ENCODE data around the gene FLT3LG.
"Not testable (repeated sequence)": the region's sequence is repeated elsewhere in the genome, so short reads cannot be mapped to it uniquely, and the experiment has no call there.

FLT3LG gene

DNA sequence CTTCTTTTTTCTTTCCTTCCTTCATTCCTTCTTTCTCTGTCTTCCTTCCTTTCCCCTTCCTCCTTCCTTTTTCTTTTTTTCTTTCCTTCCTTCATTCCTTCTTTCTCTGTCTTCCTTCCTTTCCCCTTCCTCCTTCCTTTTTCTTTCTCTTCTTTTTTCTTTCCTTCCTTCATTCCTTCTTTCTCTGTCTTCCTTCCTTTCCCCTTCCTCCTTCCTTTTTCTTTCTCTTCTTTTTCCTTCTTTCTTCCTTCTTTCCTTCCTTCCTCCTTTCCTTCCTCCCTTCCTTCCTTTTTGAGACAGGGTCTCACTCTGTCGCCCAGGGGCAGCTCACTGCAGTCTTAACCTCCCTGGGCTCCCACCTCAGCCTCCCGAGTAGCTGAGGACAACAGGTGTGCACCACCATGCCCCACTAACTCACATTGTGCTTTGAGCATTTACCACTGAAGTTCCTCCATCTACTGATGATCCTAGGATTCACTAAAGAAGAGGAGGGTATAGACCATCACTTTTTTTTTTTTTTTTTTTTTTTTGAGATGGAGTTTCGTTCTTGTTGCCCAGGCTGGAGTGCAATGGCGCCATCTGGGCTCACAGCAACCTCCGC, 29.8 kb upstream of the FLT3LG start:
- H3K9me3 Mint-ChIP-seq; intact Hi-C loops (cut with micrococcal nuclease): not testable (repeated sequence)
- peak overlapping the region; percentile 60 for H3K27ac Mint-ChIP-seq
- peaks cover 33% of the 10 kb centered on the region for H3K27me3 Mint-ChIP-seq
- peak overlapping the region; percentile 74 for H3K4me3 Mint-ChIP-seq
- H3K4me1 Mint-ChIP-seq (ENCODE audit: low read depth): peaks cover 75% of the 10 kb centered on the region
- peaks cover 36% of the 10 kb centered on the region for H3K36me3 Mint-ChIP-seq (ENCODE audit: low read depth)

DNA sequence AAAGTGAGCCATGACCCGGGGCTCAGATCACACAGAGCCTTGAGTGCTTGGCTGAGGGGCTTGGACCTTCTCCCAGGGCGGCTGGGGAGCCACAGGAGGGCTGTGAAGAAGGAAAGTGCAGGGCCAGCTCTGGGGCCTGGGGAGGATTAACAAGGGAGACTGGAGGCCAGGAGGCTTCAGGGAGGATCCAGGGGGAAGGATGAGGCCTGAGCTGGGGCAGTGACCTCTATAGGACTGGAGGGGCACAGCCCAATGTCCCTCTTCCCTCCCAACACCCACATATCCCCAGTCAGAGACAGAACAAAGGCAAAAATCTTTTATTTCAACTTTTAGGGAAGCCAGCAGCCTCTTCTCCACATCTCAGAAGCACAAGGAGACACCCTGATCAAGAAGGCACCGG, 28.0 kb upstream of the FLT3LG start:
- H3K36me3 Mint-ChIP-seq (ENCODE audit: low read depth): peaks cover 54% of the 10 kb centered on the region
- peak overlapping the region; percentile 74 for H3K27ac Mint-ChIP-seq
- no peaks in the 10 kb centered on the region for H3K9me3 Mint-ChIP-seq
- intact Hi-C loops (cut with micrococcal nuclease): no loop called here
- peaks cover 87% of the 10 kb centered on the region for H3K4me1 Mint-ChIP-seq (ENCODE audit: low read depth)
- no peak overlapping the region for H3K4me3 Mint-ChIP-seq
- H3K27me3 Mint-ChIP-seq: peaks cover 15% of the 10 kb centered on the region

DNA sequence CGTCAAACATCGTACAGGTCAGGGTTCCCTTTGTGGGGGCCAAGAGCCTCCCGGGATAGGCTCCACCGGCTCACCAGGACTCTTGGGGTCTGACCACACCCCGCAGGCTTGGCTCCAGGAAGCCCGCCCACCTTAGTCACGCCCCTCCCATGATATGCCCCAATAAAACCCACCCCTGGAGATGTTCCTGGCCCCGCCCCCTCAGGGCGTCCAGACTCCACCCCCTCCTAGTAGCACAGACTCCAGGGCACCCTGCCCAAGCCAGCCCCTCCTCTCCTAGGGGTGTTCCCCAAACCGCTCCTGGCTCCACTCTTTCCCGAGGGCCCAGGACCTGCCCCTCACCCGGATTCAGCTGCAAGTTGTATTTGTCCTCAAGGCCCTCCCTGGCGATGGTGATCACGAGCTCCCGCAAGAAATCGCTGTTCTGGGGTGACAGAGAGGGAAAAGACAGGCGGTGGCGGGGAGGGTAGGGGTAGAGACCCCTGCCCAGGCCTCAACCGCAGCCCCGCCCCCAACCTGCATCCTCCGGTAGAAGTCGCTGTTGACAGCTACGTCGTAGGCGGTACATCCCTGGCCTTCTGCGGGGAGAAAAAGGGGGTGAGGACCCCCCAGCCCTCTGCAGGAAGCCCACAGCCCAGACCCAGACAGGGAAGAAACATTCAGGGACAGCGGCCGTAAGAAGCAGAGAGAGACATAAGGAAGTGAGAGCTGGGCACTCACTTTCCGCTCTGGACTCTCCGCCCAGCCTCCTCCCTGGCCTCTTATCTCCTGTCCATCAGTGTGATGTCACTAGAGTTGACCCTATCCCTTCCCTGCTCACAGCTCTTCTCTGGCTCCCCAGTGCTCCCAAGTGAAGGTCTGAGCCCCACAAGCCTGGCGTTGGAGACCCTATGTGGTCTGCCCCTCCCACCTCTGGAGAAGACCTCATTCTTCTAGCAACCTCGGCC, 26.3 kb upstream of the FLT3LG start:
- no peaks in the 10 kb centered on the region for H3K9me3 Mint-ChIP-seq
- no peak overlapping the region for H3K4me3 Mint-ChIP-seq
- H3K27me3 Mint-ChIP-seq: peaks cover under 1% of the 10 kb centered on the region
- peaks cover 76% of the 10 kb centered on the region for H3K4me1 Mint-ChIP-seq (ENCODE audit: low read depth)
- intact Hi-C loops (cut with micrococcal nuclease): no loop called here
- peaks cover 61% of the 10 kb centered on the region for H3K36me3 Mint-ChIP-seq (ENCODE audit: low read depth)
- H3K27ac Mint-ChIP-seq: peak overlapping the region; percentile 50

DNA sequence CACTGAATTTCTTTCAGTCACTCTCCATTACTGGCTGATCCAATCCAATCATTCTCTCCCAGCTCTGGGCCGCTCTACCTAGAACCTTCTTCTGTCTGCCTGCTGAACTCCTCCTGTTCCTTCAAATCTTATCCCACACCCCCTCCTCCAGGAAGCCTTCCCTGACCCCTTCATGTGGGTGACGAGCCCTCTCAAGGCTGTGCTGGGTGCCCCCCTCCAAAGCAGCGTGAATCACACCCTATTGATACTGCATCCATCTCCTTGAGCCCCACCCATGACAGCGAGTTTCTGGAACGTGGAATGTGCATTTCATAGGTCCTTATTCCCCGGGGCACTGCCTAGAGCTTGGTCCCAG, 25.6 kb upstream of the FLT3LG start:
- H3K9me3 Mint-ChIP-seq: no peaks in the 10 kb centered on the region
- no peaks in the 10 kb centered on the region for H3K27me3 Mint-ChIP-seq
- peaks cover 67% of the 10 kb centered on the region for H3K36me3 Mint-ChIP-seq (ENCODE audit: low read depth)
- peaks cover 76% of the 10 kb centered on the region for H3K4me1 Mint-ChIP-seq (ENCODE audit: low read depth)
- intact Hi-C loops (cut with micrococcal nuclease): no loop called here
- H3K4me3 Mint-ChIP-seq: no peak overlapping the region
- peak overlapping the region; percentile 50 for H3K27ac Mint-ChIP-seq

DNA sequence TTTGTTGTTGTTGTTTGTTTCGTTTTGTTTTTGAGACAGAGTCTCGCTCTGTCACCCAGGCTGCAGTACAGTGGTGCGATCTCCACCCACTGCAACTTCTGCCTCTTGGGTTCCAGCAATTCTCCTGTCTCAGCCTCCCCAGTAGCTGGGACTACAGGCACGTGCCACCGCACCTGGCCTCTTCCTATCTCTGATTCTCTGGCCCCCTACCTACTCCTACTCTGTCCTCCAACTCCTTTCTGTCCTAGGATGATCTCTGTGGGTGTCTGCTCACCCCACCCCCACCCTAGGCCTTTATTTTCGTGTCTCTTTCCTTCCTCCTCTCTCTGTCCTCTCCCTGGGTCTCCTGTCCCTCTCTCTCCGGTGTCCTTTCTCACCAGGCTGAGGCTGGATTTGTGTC, 23.6 kb upstream of the FLT3LG start:
- H3K4me1 Mint-ChIP-seq (ENCODE audit: low read depth): peaks cover 70% of the 10 kb centered on the region
- peak overlapping the region; percentile 95 for H3K4me3 Mint-ChIP-seq
- H3K9me3 Mint-ChIP-seq: no peaks in the 10 kb centered on the region
- H3K36me3 Mint-ChIP-seq (ENCODE audit: low read depth): peaks cover 82% of the 10 kb centered on the region
- peak overlapping the region; percentile 98 for H3K27ac Mint-ChIP-seq
- intact Hi-C loops (cut with micrococcal nuclease): loop anchor here (5.0 kb wide), 1 partner anchor 192 kb away; the partner anchor contains the start of genes RRAS and SCAF1
- H3K27me3 Mint-ChIP-seq: no peaks in the 10 kb centered on the region

DNA sequence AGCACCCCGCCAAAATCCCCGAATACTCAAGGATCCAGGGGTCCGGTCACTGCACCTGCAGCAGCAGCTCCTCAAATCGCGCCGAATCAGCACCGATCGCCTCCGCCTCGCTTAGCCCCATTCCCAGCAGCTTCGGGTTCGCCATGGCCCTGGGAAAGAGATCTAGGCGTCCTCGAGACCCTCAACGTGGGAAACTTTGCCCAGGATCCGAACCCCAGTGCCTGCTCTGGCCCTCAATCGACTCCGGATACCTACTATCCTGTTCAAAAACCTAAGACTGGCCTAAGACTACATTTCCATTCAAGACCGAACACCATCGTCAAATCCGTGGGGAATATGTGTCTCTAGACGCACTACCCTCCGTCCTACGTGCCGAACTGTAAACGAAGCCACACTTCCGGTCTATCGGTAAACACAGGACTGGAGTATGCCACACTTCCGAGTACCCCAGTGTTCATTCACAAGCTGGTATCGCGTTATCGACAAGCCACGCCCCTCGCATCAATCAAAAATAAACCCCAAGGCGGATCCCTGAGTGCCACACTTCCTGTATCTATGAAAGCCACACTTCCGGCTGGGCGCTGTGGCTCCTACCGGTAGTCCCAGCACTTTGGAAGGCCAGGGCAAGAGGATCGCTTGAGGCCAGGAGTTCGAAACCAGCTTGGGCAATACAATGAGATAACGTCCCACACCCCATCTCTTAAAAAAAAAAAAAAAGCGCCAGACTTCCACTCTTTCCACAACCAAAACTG, 22.4 kb upstream of the FLT3LG start, which contains the start of gene PIH1D1:
TSS of gene PIH1D1 (minus strand) at position 385 of the 752 bp plus-strand sequence. CDS start at position 145, 240 bp downstream.
- peaks cover 66% of the 10 kb centered on the region for H3K4me1 Mint-ChIP-seq (ENCODE audit: low read depth)
- intact Hi-C loops (cut with micrococcal nuclease): loop anchor here (1.0 to 5.0 kb wide), 2 partner anchors 8 to 191 kb away; partner anchors contain the start of genes RRAS and SCAF1
- peak within 1 kb of the TSS; percentile 99 for H3K4me3 Mint-ChIP-seq
- peaks cover 84% of the 10 kb centered on the region for H3K36me3 Mint-ChIP-seq (ENCODE audit: low read depth)
- H3K9me3 Mint-ChIP-seq: no peaks in the 10 kb centered on the region
- H3K27me3 Mint-ChIP-seq: no peaks in the 10 kb centered on the region
- H3K27ac Mint-ChIP-seq: peak within 1 kb of the TSS; percentile 98

DNA sequence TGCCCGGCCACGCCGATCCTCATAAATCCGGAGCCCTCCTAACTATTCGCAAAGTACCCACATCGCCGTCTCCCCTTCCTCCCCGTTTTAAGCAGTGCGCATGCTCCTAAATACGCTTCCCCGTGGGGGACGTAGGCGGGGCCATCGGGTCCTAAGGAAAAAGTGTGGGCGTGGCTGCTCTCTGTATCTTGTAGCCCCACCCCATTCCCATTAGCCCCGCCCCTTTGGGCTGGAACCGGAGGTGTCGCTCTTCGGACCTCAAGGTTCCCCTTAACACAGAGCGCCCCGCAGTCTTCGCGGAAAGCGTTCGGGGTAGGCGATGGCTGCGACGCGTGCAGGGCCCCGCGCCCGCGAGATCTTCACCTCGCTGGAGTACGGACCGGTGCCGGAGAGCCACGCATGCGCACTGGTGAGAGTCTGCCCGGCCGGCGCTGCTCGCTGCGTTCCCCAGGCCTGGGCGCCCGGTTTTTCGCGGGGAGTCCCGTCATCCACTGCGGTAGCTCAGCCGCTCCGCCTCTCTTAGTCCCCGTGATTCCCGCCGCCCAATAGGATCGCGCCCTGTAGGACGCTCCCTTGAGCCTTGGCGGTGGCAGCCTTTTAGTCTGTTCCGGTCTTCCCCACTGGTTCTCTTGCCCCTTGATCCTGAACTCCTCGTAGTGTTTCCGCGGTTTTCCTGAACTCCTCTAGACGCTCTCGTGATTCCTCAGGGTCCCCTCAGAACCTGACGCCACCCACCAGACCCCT, 20.8 kb upstream of the FLT3LG start, which contains the start of gene ALDH16A1:
TSS of gene ALDH16A1 (plus strand) at position 213 of the 744 bp plus-strand sequence. CDS start at position 320, 107 bp downstream.
- intact Hi-C loops (cut with micrococcal nuclease): loop anchor here (1.0 to 5.0 kb wide), 2 partner anchors 34 to 189 kb away; partner anchors contain the start of genes RPL13A, RRAS and SCAF1
- Mint-ChIP-seq H3K9me3 (no peaks in the 10 kb centered on the region), H3K4me1 (ENCODE audit: low read depth) (peaks cover 62% of the 10 kb centered on the region), H3K4me3 (peak within 1 kb of the TSS; percentile 99), H3K27me3 (no peaks in the 10 kb centered on the region), H3K36me3 (ENCODE audit: low read depth) (peaks cover 82% of the 10 kb centered on the region), H3K27ac (peak within 1 kb of the TSS; percentile 98)

DNA sequence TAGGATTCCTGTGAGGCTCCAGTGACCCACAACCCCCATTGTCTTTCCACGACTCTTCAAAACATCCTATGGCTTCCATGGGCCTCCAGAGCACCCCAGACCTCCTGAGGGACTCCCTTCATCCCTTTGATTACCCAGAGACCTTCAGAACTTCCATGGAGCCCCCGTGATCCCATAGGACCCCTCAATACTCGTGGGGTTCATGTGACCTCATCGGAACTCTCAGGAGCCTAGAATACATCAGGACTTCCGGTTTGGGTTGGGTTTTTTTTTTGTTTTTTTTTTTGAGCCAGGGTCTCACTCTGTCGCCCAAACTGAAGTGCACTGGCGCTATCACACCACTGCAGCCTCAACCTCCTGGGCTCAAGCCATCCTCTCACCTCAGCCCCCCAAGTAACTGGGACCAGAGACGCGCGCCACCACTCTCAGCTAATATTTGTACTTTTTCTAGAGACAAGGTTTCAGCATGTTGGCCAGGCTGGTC, 20.2 kb upstream of the FLT3LG start:
- peaks cover 56% of the 10 kb centered on the region for H3K4me1 Mint-ChIP-seq (ENCODE audit: low read depth)
- intact Hi-C loops (cut with micrococcal nuclease): loop anchor here (1.0 to 5.0 kb wide), 2 partner anchors 34 to 189 kb away; partner anchors contain the start of genes RPL13A, RRAS and SCAF1
- H3K27me3 Mint-ChIP-seq: no peaks in the 10 kb centered on the region

DNA sequence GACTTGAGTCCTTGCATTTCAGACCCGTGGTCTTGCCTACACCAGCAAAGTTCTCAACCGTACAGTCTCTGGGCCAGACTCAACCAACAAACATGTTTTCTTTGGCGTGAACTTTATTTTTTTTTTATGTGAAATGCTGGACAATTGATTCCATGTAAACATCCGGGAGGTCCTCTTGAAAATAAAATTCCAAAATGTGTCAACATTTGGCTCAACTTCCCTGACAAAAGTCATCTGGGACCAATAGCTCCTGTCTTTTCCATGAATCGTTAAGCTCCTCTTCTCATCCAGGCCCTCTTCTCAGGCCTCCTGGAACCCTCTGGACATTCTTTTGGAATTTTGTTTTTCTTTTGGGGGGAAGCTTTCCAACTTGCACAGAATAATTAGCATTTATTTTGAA, 18.2 kb upstream of the FLT3LG start:
- intact Hi-C loops (cut with micrococcal nuclease): no loop called here
- Mint-ChIP-seq H3K27me3 (no peaks in the 10 kb centered on the region), H3K4me3 (no peak overlapping the region), H3K36me3 (ENCODE audit: low read depth) (peaks cover 78% of the 10 kb centered on the region), H3K9me3 (no peaks in the 10 kb centered on the region), H3K27ac (no peak overlapping the region), H3K4me1 (ENCODE audit: low read depth) (peaks cover 36% of the 10 kb centered on the region)

More for the DNA sequence above, 20.2 kb upstream of the FLT3LG start:
- peaks cover 78% of the 10 kb centered on the region for H3K36me3 Mint-ChIP-seq (ENCODE audit: low read depth)
- H3K9me3 Mint-ChIP-seq: no peaks in the 10 kb centered on the region
- H3K27ac Mint-ChIP-seq: peak overlapping the region; percentile 98
- H3K4me3 Mint-ChIP-seq: peak overlapping the region; percentile 99

DNA sequence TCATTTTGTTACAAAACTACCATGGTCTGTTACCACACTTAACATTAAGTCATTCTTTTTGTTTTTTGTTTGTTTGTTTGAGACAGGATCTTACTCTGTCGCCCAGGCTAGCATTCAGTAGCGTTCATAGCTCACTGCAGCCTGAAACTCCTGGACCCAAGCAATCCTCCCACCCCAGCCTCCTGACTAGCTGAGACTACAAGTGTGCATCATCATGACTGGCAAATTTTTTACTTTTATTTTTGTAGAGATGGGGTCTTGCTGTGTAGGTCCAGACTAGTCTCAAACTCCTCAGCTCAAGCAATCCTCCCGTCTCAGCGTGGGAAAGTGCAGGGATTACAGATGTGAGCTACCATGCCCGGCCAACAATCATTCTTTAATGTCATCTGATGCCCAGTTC, 17.7 kb upstream of the FLT3LG start:
- Mint-ChIP-seq H3K27ac (peak overlapping the region; percentile 18), H3K4me3 (no peak overlapping the region), H3K4me1 (ENCODE audit: low read depth) (peaks cover 33% of the 10 kb centered on the region), H3K27me3 (no peaks in the 10 kb centered on the region), H3K9me3 (no peaks in the 10 kb centered on the region), H3K36me3 (ENCODE audit: low read depth) (peaks cover 78% of the 10 kb centered on the region)
- intact Hi-C loops (cut with micrococcal nuclease): no loop called here

DNA sequence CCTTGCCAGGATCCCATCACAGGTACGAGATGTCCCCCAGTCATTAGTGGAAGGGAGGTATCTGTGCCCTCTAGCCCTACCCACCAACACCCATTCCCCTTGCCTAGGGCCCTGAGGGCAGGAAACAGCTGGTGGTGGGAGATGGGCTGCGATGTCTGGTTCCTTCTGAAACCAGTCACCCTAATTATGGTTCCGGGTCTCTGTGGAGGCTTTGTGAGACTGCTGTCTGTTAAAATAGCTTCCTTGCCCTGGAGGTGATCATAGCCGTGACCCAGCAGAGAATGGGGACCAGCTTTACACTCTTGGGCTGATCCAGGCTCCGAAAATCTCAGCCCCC, 15.5 kb upstream of the FLT3LG start:
- Mint-ChIP-seq H3K27ac (peak overlapping the region; percentile 18), H3K36me3 (ENCODE audit: low read depth) (peaks cover 82% of the 10 kb centered on the region), H3K4me3 (no peak overlapping the region), H3K4me1 (ENCODE audit: low read depth) (peaks cover 30% of the 10 kb centered on the region), H3K9me3 (no peaks in the 10 kb centered on the region), H3K27me3 (no peaks in the 10 kb centered on the region)
- intact Hi-C loops (cut with micrococcal nuclease): no loop called here

DNA sequence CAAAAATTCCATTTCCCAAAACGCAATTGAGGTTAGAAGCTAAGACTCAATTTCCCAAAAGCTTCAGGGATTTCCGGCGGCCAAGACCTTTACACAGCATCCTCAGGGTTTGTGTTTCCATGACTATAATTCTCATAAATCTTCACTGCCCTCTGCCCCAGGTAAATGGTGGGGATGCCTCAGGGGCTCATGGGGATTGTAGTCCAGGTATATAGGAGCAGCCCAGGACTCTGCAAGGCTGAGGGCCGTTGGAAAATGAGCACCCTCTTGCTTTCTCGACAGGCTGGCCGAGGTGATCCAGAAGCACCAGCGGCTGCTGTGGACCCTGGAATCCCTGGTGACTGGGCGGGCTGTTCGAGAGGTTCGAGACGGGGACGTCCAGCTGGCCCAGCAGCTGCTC, 14.6 kb upstream of the FLT3LG start:
- H3K4me1 Mint-ChIP-seq (ENCODE audit: low read depth): peaks cover 24% of the 10 kb centered on the region
- peaks cover 82% of the 10 kb centered on the region for H3K36me3 Mint-ChIP-seq (ENCODE audit: low read depth)
- no peaks in the 10 kb centered on the region for H3K27me3 Mint-ChIP-seq
- intact Hi-C loops (cut with micrococcal nuclease): no loop called here
- H3K27ac Mint-ChIP-seq: peak overlapping the region; percentile 22
- no peaks in the 10 kb centered on the region for H3K9me3 Mint-ChIP-seq
- H3K4me3 Mint-ChIP-seq: no peak overlapping the region

DNA sequence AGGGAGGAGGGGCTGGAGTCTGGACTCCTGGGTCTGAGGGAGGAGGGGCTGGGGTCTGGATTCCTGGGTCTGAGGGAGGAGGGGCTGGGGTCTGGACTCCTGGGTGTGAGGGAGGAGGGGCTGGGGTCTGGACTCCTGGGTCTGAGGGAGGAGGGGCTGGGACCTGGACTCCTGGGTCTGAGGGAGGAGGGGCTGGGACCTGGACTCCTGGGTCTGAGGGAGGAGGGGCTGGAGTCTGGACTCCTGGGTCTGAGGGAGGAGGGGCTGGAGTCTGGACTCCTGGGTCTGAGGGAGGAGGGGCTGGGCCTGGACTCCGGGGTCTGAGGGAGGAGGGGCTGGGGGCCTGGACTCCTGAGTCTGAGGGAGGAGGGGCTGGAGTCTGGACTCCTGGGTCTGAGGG, 12.9 kb upstream of the FLT3LG start:
- H3K4me1 Mint-ChIP-seq (ENCODE audit: low read depth): peaks cover 16% of the 10 kb centered on the region

More for the DNA sequence above, 12.9 kb upstream of the FLT3LG start:
- H3K27me3 Mint-ChIP-seq; H3K27ac Mint-ChIP-seq; intact Hi-C loops (cut with micrococcal nuclease); H3K9me3 Mint-ChIP-seq; H3K4me3 Mint-ChIP-seq: not testable (repeated sequence)
- peaks cover 87% of the 10 kb centered on the region for H3K36me3 Mint-ChIP-seq (ENCODE audit: low read depth)
